ENCODE data around the gene PCLO. TPM values are rescaled to one million over a fixed set of nuclear protein-coding genes. Genes with fewer than 3 reads are reported as not detected.

The PCLO gene
- total and polyA plus RNA-seq, 2 of the 4 experiments (the other 2 are of a cell fraction) = under 0.01 to 0.05 TPM

DNA sequence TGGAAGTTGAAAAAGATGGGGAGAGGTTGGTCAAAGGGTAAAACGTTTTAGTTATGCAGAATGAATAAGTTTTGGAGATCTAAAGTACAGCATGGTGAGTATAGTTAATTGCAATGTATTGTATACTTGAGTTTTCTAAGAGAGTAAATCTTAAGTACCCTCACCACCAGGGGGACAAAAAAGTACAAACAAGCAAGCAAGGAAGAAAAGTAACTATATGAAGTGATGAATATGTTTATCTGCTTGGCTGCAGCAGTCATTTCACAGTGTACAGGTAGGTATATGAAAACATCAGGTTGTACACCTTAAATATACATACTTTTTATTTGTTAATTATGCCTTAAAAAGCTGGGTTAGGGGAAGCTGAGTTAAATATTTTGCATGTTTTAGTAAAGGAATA is 157.3 kb downstream of the PCLO start:
- dilution Hi-C loops (cut with HindIII; ENCODE audit: low sequenced_read_pairs, unreplicated experiment) = no loop called here

More for the DNA sequence above, 157.3 kb downstream of the PCLO start:
- Histone ChIP-seq H3K27ac (ENCODE audit: insufficient read depth, low read length) (no peak overlapping the region), H2AK9ac (replicated peaks; ENCODE audit: low read depth, low read length, poor library complexity) (no peak overlapping the region), H3K14ac (replicated peaks; ENCODE audit: low read depth, low read length) (no peak overlapping the region), H3K27me3 (ENCODE audit: control insufficient read depth, insufficient read depth, low read length) (no peaks in the 10 kb centered on the region), H4K8ac (ENCODE audit: low read depth in 2 of 2, low read length in 2 of 2) (no peak overlapping the region), H2BK120ac (ENCODE audit: low read depth, low read length) (no peak overlapping the region), H3K56ac (ENCODE audit: extremely low read depth, insufficient read depth, low read length) (no peak overlapping the region), H3K18ac (ENCODE audit: low read depth, low read length) (no peak overlapping the region), H2BK15ac (ENCODE audit: low read depth, low read length) (no peak overlapping the region), H4K20me1 (ENCODE audit: insufficient read depth, low read length) (no peaks in the 10 kb centered on the region), H3K4me3 (ENCODE audit: insufficient read depth, low read depth, low read length) (no peak overlapping the region), H3K4ac (ENCODE audit: low read depth, low read length) (no peak overlapping the region), H3K23ac (ENCODE audit: low read depth, low read length) (no peak overlapping the region), H4K91ac (ENCODE audit: insufficient read depth, low read depth, low read length) (no peak overlapping the region), H3K9ac (ENCODE audit: low read depth, low read length) (no peak overlapping the region), H2AK5ac (ENCODE audit: low read depth, low read length) (no peak overlapping the region), H2BK20ac (ENCODE audit: low read depth, low read length) (no peak overlapping the region), H3K4me1 (ENCODE audit: control insufficient read depth, insufficient read depth, low read length) (no peaks in the 10 kb centered on the region), H3K9me3 (ENCODE audit: control insufficient read depth, insufficient read depth, low read length) (no peaks in the 10 kb centered on the region), H3K79me1 (ENCODE audit: low read depth in 1 of 2, low read length in 2 of 2) (no peaks in the 10 kb centered on the region), H2BK5ac (ENCODE audit: low read depth, low read length, poor library complexity, severe bottlenecking) (no peak overlapping the region), H3K4me2 (ENCODE audit: low read depth, low read length) (no peak overlapping the region), H4K5ac (ENCODE audit: low read depth, low read length) (no peak overlapping the region), H2AFZ (replicated peaks; ENCODE audit: low read length, poor library complexity) (no peak overlapping the region), H3K36me3 (ENCODE audit: control insufficient read depth, insufficient read depth, low read length) (no peaks in the 10 kb centered on the region), H3K9me1 (ENCODE audit: insufficient read depth, low read length) (no peaks in the 10 kb centered on the region)
- intact Hi-C loops (cut with micrococcal nuclease) = no loop called here
- ChIA-PET CTCF (no interaction called here), POLR2A (ENCODE audit: unreplicated experiment) (no interaction called here)
- BruUV-seq (replicated peaks) = no TSS peak
- ATAC-seq (ENCODE audit: low read depth) (no peak), DNase-seq (no peak)
- WGBS, 2 experiments (ENCODE audit: extremely low coverage in 2 of 2, insufficient read length in 1 of 2) = no CpG with 5 or more reads among the region's 1 CpG
- in situ Hi-C loops (cut with MboI; ENCODE audit: low sequenced_read_pairs) = no loop called here
- TF ChIP-seq BHLHE40 (IDR thresholded peaks at IDR 0.05; ENCODE audit: low read depth, low read length) = no peak
